Nephron (organoid): ENCODE measurements around the gene PRKCH.

Source experiments
- H3K27ac Mint-ChIP-seq, 3 experiments: 2 replicates each; pipeline ENCODE4 v1.8.0; 2020; ENCODE audit warnings: mixed read lengths in 3 of 3, mild to moderate bottlenecking in 2 of 3, moderate library complexity in 1 of 3
- H3K27me3 Mint-ChIP-seq: 2 replicates; pipeline ENCODE4 v1.8.0; 2021; ENCODE audit warnings: low read depth, mild to moderate bottlenecking, moderate library complexity, mixed read lengths
- H3K36me3 Mint-ChIP-seq: 2 replicates; pipeline ENCODE4 v1.8.0; 2020; ENCODE audit warnings: low read depth, mixed read lengths
- H3K4me1 Mint-ChIP-seq: 2 replicates; pipeline ENCODE4 v1.8.0; 2020; ENCODE audit warnings: mixed read lengths
- H3K4me3 Mint-ChIP-seq, 3 experiments: 2 replicates each; pipeline ENCODE4 v1.8.0; 2020; ENCODE audit warnings: mild to moderate bottlenecking in 3 of 3, mixed read lengths in 3 of 3, moderate library complexity in 2 of 3
- H3K9me3 Mint-ChIP-seq: 2 replicates; pipeline ENCODE4 v1.8.0; 2020; ENCODE audit warnings: mixed read lengths
- CTCF ChIP-seq, 3 experiments: fragments of 200-600 bp; sonication (generic); IDR thresholded peaks; one replicate each; pipeline ENCODE4 v1.5.0; 2021; ENCODE audit warnings: antibody characterized with exemption in 3 of 3; ENCODE audit not compliant: unreplicated experiment in 3 of 3

The PRKCH gene

DNA sequence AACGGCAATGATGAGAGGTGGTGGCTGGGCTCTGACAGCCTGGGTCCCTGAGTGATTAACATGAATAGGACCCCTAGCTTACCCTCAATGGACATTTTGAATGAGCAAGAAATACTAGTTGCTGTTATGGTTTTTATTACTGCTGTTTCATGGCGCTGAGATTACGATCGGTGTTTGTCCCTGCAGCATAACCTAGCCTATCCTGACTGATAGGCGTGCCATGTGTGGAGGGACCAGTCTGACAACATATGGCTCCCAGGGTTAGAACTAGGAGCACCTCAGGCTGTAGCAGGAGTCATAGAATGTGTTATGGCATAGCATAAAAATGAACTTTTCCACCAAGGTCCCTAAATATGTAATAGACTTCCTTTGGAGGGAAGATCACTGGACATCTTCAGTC lies 236.5 kb downstream of the PRKCH start:
- Mint-ChIP-seq H3K27me3 (peaks cover 4% of the 10 kb centered on the region), H3K36me3 (no peaks in the 10 kb centered on the region)

DNA sequence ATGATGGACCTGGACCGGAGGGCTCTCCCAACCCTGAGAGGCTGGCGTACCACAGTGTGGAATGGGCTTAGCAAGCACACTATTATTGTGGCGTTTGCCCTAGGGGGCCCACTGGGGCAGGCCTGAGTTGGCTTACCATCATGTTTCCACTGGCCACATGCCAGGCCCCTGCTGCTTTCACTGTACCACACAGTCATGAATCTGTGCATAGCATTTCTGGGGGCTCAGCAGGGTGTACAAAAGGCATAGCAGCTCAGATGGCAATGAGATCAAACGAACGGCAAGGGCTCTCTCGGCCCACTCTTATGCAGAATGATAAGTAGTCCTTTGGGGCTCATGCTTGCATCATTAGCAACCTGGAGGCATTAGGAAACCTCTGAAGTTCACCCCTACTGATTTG lies 236.9 kb downstream of the PRKCH start:
- Mint-ChIP-seq H3K27me3 (peaks cover 4% of the 10 kb centered on the region), H3K27ac (peak overlapping the region in 1 of 3 experiments; percentile 19), H3K4me3 (no peak overlapping the region), H3K36me3 (no peaks in the 10 kb centered on the region), H3K4me1 (peaks cover 65% of the 10 kb centered on the region), H3K9me3 (peaks cover 2% of the 10 kb centered on the region)
- TF ChIP-seq CTCF (IDR thresholded peaks at IDR 0.05; ENCODE audit: unreplicated experiment in 3 of 3) = no peak

More for the DNA sequence above, 236.5 kb downstream of the PRKCH start:
- Mint-ChIP-seq H3K27ac (peak overlapping the region in 1 of 3 experiments; percentile 54), H3K4me3 (no peak overlapping the region), H3K9me3 (peaks cover 2% of the 10 kb centered on the region), H3K4me1 (peaks cover 61% of the 10 kb centered on the region)
- no peak for TF ChIP-seq CTCF (IDR thresholded peaks at IDR 0.05; ENCODE audit: unreplicated experiment in 3 of 3)

DNA sequence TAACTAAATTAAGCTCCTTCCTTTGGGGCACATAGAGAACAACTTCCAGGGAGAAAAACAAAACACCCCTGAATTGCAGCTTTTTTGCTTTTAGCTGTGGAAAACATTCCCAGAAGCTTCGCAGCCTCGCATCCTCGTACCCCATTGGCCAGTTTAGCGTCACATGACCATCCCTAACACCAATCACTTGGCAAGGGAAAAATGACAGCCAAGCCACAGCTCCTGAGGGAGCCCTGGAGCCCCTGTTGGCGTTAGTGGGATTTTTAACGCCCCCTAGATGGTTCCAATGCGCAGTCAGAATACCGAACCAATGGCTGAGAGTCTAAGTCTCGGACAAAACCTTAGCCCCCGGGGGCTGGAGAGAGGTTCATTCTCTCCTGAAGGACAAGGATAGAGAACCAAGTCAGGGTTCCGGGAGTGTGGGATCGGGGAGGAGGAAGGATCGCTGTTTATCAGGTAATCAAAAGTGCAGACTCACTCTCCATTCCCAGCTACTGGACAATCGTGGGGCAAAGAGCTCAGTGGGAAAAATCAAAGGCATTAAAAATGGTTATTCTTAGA lies 238.3 kb downstream of the PRKCH start:
- peaks cover 71% of the 10 kb centered on the region for H3K4me1 Mint-ChIP-seq
- peaks cover 2% of the 10 kb centered on the region for H3K9me3 Mint-ChIP-seq
- TF ChIP-seq CTCF (IDR thresholded peaks at IDR 0.05; ENCODE audit: unreplicated experiment in 3 of 3) = no peak
- peaks cover 4% of the 10 kb centered on the region for H3K27me3 Mint-ChIP-seq
- peak overlapping the region; percentile 90 to 93 (median 90) for H3K27ac Mint-ChIP-seq
- no peaks in the 10 kb centered on the region for H3K36me3 Mint-ChIP-seq
- no peak overlapping the region for H3K4me3 Mint-ChIP-seq

GRCh38 chr14:61560323-61560722 lies 238.9 kb downstream of the PRKCH start:
- TF ChIP-seq CTCF (IDR thresholded peaks at IDR 0.05; ENCODE audit: unreplicated experiment in 3 of 3) = no peak
- H3K4me3 Mint-ChIP-seq = peak overlapping the region in 1 of 3 experiments; percentile 15
- peaks cover 4% of the 10 kb centered on the region for H3K27me3 Mint-ChIP-seq

DNA sequence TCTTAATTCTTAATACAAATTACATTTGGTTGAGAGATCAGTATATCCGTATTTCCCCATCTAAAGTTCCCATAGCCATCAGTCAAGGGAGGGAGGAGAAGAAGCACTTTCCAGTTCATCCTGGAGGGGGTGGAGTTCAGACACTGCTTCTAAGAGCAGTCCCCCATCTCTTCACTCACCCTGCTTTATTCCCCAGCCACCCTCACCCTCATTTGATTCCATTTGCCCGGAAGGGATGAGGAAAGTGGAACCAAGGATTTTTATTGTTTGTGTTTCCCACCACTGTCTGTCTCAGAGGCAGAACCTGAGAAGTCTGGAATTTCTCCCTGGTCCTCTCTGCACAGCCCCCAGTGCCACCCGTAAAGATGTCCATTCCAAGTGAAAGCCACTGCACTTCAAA lies 239.7 kb downstream of the PRKCH start:
- Mint-ChIP-seq H3K4me1 (peaks cover 64% of the 10 kb centered on the region), H3K27ac (peak overlapping the region; percentile 90 to 93 (median 90)), H3K36me3 (no peaks in the 10 kb centered on the region), H3K27me3 (peaks cover 4% of the 10 kb centered on the region), H3K4me3 (no peak overlapping the region), H3K9me3 (peaks cover 2% of the 10 kb centered on the region)
- TF ChIP-seq CTCF (IDR thresholded peaks at IDR 0.05; ENCODE audit: unreplicated experiment in 3 of 3) = no peak

More at GRCh38 chr14:61560323-61560722, 238.9 kb downstream of the PRKCH start:
- no peaks in the 10 kb centered on the region for H3K36me3 Mint-ChIP-seq
- H3K27ac Mint-ChIP-seq = peak overlapping the region; percentile 90 to 93 (median 90)
- H3K9me3 Mint-ChIP-seq = peaks cover 2% of the 10 kb centered on the region
- peaks cover 66% of the 10 kb centered on the region for H3K4me1 Mint-ChIP-seq

DNA sequence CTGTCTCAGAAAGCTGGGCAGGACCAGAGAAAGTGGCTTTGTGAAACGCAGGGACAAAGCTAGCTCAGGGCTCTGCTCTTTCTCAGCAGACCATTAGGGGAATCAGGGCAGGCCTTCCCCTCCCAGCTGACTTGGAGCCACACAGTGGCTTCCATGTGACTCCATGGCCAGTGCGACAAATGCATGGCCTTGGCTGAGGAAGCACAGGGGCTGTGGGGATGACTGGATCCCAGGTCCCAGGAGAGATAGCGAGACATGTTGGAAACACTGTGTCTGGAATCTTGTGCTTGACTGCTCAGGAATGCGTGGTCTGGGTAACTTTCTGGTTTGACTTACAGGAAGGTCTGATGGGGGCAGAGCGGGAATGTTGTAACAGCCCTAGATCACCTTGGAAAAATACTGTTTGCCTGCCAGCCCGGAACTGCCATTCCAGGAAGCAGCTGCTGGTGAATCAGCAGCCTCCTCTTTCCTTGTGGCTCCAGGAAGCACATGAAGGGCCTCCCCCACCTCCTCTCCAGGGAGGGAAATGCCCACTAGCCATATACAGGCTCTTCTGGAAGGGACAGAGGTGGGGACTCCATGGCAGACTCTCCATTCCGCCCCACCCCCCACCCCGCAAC lies 240.4 kb downstream of the PRKCH start:
- Mint-ChIP-seq H3K27me3 (peaks cover 4% of the 10 kb centered on the region), H3K9me3 (peaks cover 2% of the 10 kb centered on the region), H3K27ac (peak overlapping the region; percentile 90 to 93 (median 90)), H3K36me3 (no peaks in the 10 kb centered on the region), H3K4me3 (no peak overlapping the region), H3K4me1 (peaks cover 71% of the 10 kb centered on the region)
- TF ChIP-seq CTCF (IDR thresholded peaks at IDR 0.05; ENCODE audit: unreplicated experiment in 3 of 3) = no peak
